Measurements from ENCODE around the gene WDR70. TPM values are rescaled to one million over a fixed set of nuclear protein-coding genes. Genes with fewer than 3 reads are reported as not detected.
"Not testable (repeated sequence)": the region's sequence is repeated elsewhere in the genome, so short reads cannot be mapped to it uniquely, and the experiment has no call there.

WDR70 gene
- total RNA-seq, 2 experiments from 2014 or later = 24.5 to 34.6 TPM

GRCh38 chr5:37791321-37791720, 412.2 kb downstream of the WDR70 start:
- ATAC-seq (ENCODE audit: poor library complexity) = no peak
- Mint-ChIP-seq H3K4me3 (no peak overlapping the region), H3K27me3 (peaks cover 18% of the 10 kb centered on the region), H3K9me3 (peaks cover 14% of the 10 kb centered on the region), H3K27ac (no peak overlapping the region), H3K4me1 (ENCODE audit: low read depth) (no peaks in the 10 kb centered on the region), H3K36me3 (ENCODE audit: low read depth) (no peaks in the 10 kb centered on the region)
- no peak overlapping the region for H3K4me3 ChIP-seq (ENCODE audit: low read length)
- TF ChIP-seq, protein P1, sequence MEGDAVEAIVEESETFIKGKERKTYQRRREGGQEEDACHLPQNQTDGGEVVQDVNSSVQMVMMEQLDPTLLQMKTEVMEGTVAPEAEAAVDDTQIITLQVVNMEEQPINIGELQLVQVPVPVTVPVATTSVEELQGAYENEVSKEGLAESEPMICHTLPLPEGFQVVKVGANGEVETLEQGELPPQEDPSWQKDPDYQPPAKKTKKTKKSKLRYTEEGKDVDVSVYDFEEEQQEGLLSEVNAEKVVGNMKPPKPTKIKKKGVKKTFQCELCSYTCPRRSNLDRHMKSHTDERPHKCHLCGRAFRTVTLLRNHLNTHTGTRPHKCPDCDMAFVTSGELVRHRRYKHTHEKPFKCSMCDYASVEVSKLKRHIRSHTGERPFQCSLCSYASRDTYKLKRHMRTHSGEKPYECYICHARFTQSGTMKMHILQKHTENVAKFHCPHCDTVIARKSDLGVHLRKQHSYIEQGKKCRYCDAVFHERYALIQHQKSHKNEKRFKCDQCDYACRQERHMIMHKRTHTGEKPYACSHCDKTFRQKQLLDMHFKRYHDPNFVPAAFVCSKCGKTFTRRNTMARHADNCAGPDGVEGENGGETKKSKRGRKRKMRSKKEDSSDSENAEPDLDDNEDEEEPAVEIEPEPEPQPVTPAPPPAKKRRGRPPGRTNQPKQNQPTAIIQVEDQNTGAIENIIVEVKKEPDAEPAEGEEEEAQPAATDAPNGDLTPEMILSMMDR (IDR thresholded peaks at IDR 0.05) = no peak
- ChIA-PET CTCF (no interaction called here), POLR2A (no interaction called here)
- H3K27me3 ChIP-seq (ENCODE audit: control insufficient read depth in 1 of 2, insufficient read depth in 2 of 2, low read length in 2 of 2) = no peaks in the 10 kb centered on the region
- no peaks in the 10 kb centered on the region for H3K4me1 ChIP-seq (ENCODE audit: insufficient read depth, low read length)
- no peaks in the 10 kb centered on the region for H3K36me3 ChIP-seq (ENCODE audit: insufficient read depth, low read length)
- DNase-seq = no peak
- intact Hi-C loops (cut with DNase I, micrococcal nuclease) = no loop called here
- H3K27ac ChIP-seq (ENCODE audit: low read depth in 1 of 2, low read length in 2 of 2) = no peak overlapping the region
- peaks cover 0 to 3% of the 10 kb centered on the region in 2 experiments for H3K9me3 ChIP-seq (ENCODE audit: control insufficient read depth in 1 of 2, insufficient read depth in 1 of 2, low read length in 2 of 2)

DNA sequence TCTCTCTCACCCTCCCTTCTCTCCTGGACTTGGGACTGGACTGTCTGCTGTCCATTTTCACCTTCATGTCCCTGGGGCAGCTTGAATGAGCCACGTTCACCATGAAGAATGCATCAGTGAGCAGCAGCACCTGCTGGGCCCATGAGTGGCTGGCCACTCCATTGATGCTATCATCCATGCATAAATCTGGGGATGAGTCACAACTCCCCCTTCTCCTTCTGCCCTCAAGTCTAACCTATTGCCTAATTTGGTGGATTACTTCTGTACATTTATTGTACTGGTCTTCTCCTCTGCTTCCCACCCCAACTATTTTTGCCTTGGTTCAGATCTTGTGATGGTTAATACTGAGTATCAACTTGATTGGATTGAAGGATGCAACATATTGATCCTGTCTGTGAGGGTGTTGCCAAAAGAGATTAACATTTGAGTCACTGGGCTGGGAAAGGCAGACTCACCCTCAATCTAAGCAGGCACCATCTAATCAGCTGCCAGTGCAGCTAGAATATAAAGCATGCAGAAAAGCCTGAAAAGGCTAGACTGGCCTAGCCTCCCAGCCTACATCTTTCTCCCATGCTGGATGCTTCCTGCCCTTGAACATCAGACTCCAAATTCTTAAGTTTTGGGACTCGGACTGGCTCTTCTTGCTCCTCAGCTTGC, 414.0 kb downstream of the WDR70 start:
- H3K4me3 Mint-ChIP-seq = no peak overlapping the region
- ATAC-seq (ENCODE audit: poor library complexity) (no peak), DNase-seq (no peak)
- Histone ChIP-seq H3K9me3 (ENCODE audit: control insufficient read depth in 1 of 2, insufficient read depth in 1 of 2, low read length in 2 of 2) (peaks cover 0 to 6% of the 10 kb centered on the region in 2 experiments), H3K4me1 (ENCODE audit: insufficient read depth, low read length) (no peaks in the 10 kb centered on the region), H3K27ac (ENCODE audit: low read depth in 1 of 2, low read length in 2 of 2) (no peak overlapping the region), H3K36me3 (ENCODE audit: insufficient read depth, low read length) (no peaks in the 10 kb centered on the region), H3K4me3 (ENCODE audit: low read length) (no peak overlapping the region), H3K27me3 (ENCODE audit: control insufficient read depth in 1 of 2, insufficient read depth in 2 of 2, low read length in 2 of 2) (no peaks in the 10 kb centered on the region)
- H3K4me1 Mint-ChIP-seq (ENCODE audit: low read depth) = no peaks in the 10 kb centered on the region
- no peaks in the 10 kb centered on the region for H3K36me3 Mint-ChIP-seq (ENCODE audit: low read depth)
- H3K9me3 Mint-ChIP-seq = peaks cover 14% of the 10 kb centered on the region
- ChIA-PET POLR2A (no interaction called here), CTCF (no interaction called here)
- intact Hi-C loops (cut with DNase I, micrococcal nuclease) = no loop called here
- TF ChIP-seq, protein P1 (IDR thresholded peaks at IDR 0.05) = no peak
- H3K27ac Mint-ChIP-seq = no peak overlapping the region
- peaks cover 22% of the 10 kb centered on the region for H3K27me3 Mint-ChIP-seq

GRCh38 chr5:37795292-37795691, 416.2 kb downstream of the WDR70 start:
- H3K27ac ChIP-seq (ENCODE audit: low read depth in 1 of 2, low read length in 2 of 2); H3K36me3 ChIP-seq (ENCODE audit: insufficient read depth, low read length); H3K4me3 Mint-ChIP-seq; H3K27me3 ChIP-seq (ENCODE audit: control insufficient read depth in 1 of 2, insufficient read depth in 2 of 2, low read length in 2 of 2); DNase-seq; H3K4me1 Mint-ChIP-seq (ENCODE audit: low read depth); POLR2A ChIA-PET; H3K27me3 Mint-ChIP-seq; ATAC-seq (ENCODE audit: poor library complexity); H3K27ac Mint-ChIP-seq; CTCF ChIA-PET; H3K36me3 Mint-ChIP-seq (ENCODE audit: low read depth); intact Hi-C loops (cut with DNase I, micrococcal nuclease); H3K9me3 ChIP-seq (ENCODE audit: control insufficient read depth in 1 of 2, insufficient read depth in 1 of 2, low read length in 2 of 2); H3K4me3 ChIP-seq (ENCODE audit: low read length); H3K4me1 ChIP-seq (ENCODE audit: insufficient read depth, low read length): not testable (repeated sequence)
- H3K9me3 Mint-ChIP-seq = peaks cover 11% of the 10 kb centered on the region

DNA sequence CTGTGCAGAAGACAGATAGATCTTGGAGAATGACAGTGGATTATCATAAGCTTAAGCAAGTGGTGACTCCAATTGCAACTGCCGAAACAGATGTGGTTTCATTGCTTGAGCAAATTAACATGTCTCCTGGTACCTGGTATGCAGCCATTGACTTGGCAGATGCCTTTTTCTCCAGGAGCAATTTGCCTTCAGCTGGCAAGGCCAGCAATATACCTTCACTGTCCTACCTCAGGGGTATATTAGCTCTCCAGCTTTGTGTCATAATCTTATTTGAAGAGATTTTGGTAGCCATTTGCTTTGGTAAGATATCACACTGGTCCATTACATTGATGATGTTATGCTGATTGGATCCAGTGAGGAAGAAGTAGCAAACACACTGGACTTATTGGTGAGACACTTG, 417.3 kb downstream of the WDR70 start:
- H3K27me3 Mint-ChIP-seq = not testable (repeated sequence)

More for the DNA sequence above, 417.3 kb downstream of the WDR70 start:
- H3K27ac Mint-ChIP-seq; H3K27me3 ChIP-seq (ENCODE audit: control insufficient read depth in 1 of 2, insufficient read depth in 2 of 2, low read length in 2 of 2); H3K36me3 Mint-ChIP-seq (ENCODE audit: low read depth); POLR2A ChIA-PET; ATAC-seq (ENCODE audit: poor library complexity); H3K4me3 ChIP-seq (ENCODE audit: low read length); intact Hi-C loops (cut with DNase I, micrococcal nuclease); H3K27ac ChIP-seq (ENCODE audit: low read depth in 1 of 2, low read length in 2 of 2); H3K4me3 Mint-ChIP-seq; H3K36me3 ChIP-seq (ENCODE audit: insufficient read depth, low read length); H3K4me1 ChIP-seq (ENCODE audit: insufficient read depth, low read length); DNase-seq; H3K9me3 ChIP-seq (ENCODE audit: control insufficient read depth in 1 of 2, insufficient read depth in 1 of 2, low read length in 2 of 2); H3K4me1 Mint-ChIP-seq (ENCODE audit: low read depth); CTCF ChIA-PET: not testable (repeated sequence)
- H3K9me3 Mint-ChIP-seq = peaks cover 11% of the 10 kb centered on the region
